Limb (tissue), 2 donors: ENCODE data around the gene CAPN13.

Experiments
- DNase-seq, 2 donors: peaks; one replicate each; pipeline ENCODE4 v3.0.0-alpha.2; 2016; ENCODE audit errors: extremely low spot score in 2 of 2

CAPN13 gene

DNA sequence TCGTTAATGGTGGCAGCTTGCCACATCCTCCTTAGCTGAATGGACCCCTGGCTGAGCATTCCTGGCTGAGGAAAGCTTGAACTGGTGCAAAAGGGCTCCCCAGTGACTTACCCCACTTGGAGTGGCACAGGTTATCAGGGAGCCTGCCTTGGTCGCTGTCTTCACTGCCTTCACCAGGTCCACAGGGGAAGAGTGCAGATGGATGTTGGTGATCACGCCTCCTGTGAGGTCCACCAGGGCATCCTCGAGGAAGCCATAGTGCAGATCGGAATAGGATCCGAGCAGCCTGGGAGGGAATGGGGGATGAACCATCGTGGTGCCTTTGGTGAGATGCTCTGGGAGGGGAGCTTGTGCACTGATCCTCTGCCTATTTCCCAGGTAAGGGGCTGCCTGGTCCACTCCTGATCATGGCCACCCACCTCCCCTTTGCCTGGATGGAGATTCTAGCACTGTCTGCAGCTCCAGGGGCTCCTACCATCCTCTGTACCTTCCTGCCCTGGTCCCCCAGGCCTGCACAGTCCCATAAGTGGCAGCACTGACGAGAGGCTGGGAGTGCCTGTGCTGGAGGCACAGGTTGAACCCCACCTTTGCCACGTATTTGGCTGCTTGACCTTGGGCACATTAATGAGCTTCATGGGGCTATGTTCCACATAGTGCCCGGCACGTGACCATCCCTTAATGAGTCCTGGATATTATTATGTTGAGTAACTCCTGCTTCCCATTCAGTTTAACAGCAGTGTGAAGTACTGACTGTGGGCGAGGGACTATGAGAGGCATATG, 43.0 kb downstream of the CAPN13 start:
- DNase-seq: no peak

DNA sequence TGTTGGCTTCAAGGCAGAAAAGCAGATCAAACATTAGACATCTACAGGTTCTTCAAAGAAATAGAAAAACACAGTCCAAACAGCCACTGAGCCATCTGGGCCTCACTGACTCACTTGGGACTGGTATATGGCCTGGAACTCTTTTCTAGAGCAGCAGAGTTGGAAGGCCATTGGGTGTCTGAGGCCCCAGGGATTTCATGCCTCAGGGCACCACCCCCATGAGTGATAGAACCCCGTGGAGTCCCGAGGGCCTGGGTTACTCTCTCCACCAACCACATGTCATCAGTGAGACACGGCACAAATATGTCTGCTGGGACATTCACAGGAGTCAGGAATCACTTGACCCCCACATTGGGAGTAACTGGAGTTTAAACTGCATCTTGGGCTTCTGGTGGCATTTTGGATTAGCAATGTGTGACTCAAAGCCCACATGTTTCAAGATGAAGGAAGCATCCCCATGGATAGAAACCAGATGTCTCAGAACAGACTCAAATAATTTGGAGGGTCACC, 44.0 kb downstream of the CAPN13 start:
- DNase-seq: no peak

DNA sequence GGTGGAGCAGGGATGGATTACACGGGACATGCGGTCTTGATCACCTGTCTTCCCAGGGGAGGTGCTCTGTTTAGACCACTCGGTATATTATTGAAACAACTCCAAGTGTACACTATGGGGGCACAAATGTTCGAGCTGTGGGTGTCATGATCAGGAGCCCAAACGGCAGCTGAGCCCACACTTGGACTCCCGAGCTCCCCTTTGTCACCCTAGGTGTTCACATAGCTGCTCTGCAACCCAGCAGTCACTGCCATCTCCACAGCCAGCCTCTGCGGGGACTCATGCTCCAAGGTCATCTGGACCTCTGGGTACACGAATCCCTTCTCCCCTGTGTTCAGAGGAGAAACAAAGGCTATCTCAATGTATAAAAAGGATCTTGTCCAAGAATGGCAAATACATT, 46.0 kb downstream of the CAPN13 start:
- no peak for DNase-seq

DNA sequence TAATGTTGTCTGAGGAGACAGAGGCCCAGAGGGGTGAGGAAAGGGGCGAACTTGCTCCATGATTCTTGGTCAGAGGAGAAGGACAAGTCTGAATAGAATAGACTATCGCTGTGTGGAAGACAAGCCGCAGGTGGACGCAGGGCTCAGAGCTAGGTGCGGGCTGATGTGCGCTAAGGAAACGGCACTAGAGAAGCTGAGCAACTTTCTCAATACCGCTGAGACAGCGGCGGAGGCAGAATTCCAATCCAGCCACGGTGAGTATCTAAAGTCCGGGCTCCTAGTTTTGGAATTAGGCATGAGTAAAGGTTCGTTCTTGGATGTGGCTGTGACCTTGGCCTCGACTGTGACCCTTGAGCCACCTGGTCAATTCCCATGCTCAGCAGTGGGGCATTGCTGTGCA, 47.8 kb downstream of the CAPN13 start:
- no peak for DNase-seq

DNA sequence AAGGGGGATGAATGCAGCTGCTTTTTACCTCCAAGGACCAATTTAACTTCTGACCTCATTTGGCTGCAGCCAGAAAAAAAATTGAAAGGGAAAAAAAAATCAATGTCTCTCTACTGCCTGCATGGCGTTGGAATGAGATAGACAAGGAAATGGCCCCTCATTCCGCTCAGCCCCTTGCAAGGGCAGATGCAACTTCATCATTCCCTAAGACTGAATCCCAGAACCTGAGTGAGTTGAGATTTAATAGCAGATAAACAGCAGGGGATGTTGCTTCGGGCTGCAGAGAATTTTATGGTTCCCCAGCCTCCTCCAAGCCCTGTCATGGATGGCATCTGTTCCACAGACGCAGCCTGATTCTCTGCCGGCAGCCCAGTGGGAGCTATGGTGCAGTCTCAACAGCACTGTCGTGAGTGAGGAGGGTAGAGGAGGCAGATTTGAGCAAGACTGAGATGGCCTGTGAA, 49.0 kb downstream of the CAPN13 start:
- DNase-seq: no peak

DNA sequence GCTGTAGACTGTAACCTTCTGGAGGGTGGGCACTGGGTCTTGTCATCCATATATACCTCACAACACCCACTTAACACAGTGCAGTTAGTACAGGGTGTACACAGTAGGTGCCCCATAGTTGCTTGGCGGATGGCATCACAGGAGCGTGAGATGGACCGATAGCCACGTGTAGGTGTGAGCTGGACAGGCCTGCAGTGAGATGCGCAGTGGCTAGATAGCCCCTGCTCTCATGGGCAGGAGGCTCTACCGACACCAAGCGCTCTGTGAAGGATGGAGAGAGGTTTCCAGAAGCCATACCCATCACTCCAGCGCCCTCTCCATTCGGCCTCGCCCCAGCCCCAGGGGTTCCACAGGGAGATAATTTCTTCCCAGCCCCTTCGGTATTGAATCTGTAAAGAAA, 49.5 kb downstream of the CAPN13 start:
- no peak for DNase-seq

DNA sequence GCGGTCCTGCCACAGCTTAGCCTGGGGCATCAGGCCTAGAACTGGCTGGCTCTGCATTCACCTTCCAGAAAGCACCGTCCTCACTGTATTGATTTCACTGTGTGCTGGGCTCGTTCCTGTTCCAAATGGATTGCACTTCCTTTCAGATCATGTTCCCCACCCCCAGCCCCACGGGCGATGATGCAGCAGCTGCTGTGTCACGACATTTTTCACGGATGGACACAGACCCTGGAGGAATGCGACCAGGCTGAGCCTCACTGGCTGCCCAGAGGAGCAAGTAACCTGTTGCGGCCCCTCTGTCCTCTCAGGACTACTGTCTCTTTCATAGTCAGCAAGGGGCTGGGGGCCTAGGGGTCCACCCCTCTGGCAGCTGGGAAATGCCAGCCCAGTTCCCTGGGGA, 50.3 kb downstream of the CAPN13 start:
- DNase-seq: no peak

DNA sequence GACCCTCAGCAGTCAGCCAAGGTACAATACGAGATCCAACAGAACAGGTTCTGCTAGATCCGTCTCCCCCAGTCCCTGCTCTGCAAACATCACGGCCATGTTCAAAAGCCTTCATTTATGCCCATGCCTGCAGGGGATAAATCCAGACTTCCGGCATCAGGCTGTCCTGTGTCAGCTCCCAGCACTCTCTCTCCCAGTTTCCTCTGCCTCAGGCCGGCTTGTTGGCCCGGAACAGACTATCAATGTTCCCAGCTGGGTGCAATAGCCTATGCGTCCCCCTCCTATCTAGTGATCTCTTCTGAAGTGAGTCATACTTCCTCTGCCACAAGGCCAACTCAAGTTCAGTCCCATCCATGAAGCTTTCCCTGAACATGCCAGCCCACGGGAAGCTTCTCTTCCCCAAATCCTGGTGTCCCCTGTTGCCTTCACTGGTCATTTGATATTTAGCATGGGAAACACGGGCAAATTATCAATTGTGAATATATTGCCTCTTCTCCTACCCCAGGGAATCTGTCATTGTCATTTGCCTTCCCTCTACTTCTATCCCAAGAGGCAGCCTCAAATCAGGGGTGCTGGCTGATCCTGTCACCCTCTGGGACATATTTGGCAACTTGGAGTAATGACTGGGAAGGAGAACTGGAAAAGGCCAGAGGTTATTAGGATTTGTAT, 51.1 kb downstream of the CAPN13 start:
- DNase-seq: no peak

DNA sequence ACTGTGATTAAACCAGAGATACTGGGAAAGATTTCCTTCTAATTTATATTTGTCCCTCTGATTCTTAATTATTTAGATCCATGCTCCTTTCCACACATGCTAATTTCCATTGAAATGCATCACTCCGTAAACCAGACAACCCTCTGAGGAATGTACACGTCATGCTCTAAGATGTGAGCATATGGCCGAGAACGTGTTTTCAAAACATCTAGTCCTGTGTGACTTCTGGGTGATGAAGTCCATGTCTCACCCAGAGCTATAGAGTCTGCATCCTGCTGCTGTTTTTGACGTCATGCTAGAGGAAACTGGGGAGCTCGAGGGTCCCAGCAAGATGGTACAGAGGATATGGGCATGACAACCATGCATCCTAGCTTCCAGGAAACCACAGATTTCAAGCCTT, 53.6 kb downstream of the CAPN13 start:
- DNase-seq: no peak

DNA sequence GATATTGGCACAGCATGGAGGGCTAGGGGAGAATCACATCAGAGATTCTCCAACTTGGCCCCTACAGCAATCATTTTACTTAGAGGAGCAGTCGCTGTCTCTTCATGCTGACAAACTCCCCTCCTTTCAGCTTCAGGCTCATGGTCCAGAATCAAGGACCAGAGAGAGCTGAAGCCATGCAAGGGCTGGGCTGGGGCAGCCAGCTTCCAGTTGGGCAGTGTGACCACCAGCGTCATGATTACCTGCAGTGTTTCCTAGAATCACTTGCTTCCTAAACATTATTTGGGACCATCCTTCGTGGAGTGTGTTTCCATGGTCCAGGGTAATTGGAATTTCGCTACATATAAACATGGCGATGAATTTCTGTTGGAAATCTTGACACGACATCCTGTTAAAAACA, 54.4 kb downstream of the CAPN13 start:
- DNase-seq: no peak

DNA sequence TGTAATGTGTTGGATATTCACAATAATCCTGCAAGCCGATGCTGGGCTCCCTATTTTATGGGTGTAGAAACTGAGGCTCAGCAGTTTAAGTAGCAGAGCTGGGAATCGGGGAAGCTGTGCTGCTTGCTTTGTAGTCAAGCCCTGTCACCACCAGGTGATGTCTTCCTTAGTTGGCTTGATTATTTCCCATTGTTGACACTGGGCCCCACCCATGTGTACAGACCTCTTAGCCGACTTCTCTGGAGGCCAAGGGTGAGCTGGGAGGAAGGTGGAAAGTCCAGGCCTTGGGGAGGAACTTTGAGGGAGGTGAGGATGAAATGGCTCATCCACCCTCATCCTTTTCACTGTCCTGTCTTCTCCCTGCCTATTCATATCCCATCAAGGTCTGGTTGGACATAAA, 60.0 kb downstream of the CAPN13 start:
- DNase-seq: no peak

DNA sequence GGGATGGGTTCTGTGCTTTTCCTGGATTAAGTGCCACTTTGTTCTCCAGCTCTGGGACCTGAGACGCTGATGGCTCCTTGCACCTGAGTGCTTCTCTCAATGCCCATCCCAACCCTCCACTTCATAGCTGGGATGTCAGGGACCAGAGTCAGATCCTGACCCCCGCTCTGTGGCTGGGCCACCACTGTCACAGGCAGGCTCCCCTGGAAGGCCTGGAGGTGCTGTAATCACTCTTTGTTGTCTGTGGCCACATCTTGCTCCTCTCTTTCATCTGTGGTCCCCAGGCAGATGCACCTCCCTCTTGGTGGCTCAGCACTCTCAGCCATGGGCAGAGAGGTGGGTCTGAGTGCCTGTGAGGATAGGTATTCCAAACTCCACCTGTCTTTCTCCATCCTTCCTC, 62.4 kb downstream of the CAPN13 start:
- DNase-seq: no peak

DNA sequence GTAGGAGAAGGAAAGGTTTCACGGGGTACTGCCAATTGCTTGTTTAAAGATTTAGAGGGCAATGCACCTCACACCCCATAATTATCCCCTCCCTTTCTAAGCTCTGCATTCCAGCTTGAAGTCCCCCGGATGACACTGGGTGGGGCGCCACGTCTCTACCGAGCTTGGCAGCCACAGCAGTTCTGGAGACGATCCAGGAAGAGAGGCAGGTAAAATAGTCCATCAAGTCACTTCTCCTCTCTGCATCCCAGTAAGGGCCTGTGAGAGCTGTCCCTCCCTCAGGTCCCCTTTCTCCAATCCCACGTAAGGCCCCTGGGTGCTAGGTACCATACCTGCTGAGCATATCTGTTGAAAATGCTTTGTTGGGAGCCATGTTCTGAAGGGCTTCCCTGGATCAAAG, 65.7 kb downstream of the CAPN13 start:
- no peak for DNase-seq

DNA sequence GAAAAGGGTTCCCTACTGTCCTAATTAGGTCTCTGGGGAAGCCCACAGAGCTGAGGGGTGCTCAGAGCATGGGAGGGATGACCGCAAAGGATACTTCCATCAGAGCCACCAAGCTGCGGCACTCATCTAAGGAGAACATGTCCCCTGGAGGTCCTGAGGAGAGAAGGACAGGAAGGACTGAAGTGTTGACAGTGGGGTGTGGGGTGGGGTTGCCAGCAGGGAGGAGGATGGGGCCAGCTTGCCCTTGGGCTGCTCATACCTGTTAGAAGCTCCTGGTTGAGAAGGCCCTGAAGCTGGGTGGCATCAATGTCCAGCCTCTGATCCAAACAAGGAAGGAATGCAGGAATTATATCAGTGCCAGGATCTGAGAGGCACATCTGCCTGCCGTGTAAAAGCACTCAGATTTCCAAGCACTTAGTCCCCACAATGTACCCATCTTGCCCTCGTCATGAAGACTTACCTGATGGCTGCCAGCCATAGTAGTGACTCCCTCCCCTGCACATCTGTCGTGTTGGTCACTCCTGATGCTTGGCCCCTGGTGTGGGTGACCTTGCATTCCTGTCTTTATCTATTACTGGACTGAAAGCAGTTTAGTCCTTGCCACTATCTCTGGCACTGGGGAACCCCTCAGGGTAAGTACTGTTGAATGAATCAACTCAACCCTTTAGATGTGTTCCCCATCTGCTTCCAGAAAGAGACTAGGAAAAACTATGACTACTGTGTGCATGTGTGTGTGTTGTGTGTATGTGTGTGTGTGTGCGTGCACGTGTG, 68.9 kb downstream of the CAPN13 start:
- no peak for DNase-seq

DNA sequence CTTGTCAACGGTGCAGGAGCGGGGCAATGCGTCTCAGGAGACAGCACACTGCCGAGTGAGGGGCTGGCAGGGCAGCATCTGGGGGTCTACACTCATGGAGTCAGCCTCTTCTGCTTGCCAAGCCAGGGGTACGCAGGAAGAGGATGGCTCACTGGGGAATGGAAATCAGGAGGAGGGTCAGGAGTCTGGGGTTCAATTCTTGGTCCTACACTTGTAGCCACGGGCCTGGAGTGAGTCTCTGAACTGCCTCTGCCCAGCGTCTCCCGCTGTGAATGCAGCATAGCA, 70.0 kb downstream of the CAPN13 start:
- no peak for DNase-seq

DNA sequence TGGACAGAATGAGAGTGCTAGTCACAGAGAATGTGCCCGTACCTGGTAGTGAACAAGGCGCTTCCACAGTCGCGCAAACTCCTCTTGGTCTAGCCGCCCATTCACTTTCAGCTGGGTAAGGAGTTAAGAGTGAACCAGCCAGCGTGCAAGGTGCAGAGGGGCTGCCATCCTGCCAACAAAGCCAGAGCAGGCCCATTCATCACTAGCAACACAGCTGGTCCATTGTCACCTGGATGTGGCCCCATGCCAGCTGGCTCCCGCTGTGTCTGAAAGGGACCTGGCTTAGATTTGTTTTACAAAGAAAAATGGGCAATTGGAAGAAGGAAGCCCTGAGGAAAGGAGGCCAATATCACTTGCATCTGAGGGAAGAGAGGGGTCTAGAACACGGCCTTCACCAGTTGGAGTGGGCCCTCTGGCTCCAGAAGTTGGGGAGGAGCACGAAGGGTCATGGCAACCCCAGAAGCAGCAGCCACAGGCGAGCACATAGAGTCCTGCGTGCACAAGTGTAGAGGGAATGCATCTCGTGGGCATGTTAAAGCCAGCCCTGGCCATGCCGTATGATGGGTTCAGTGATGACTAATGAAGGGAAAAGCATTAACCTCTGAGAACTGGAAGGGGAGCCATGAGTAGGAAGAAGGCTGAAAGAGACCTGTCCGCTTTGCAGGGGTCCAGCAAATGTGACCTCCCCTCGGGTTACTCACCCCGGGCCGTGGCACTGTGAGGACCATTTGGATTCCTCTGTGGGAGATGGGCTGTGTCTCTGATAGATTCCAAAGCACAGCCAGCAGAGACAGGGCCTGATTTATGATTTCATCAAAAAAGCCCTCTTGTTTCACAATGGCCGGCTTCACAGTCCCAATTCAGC, 70.6 kb downstream of the CAPN13 start:
- no peak for DNase-seq

DNA sequence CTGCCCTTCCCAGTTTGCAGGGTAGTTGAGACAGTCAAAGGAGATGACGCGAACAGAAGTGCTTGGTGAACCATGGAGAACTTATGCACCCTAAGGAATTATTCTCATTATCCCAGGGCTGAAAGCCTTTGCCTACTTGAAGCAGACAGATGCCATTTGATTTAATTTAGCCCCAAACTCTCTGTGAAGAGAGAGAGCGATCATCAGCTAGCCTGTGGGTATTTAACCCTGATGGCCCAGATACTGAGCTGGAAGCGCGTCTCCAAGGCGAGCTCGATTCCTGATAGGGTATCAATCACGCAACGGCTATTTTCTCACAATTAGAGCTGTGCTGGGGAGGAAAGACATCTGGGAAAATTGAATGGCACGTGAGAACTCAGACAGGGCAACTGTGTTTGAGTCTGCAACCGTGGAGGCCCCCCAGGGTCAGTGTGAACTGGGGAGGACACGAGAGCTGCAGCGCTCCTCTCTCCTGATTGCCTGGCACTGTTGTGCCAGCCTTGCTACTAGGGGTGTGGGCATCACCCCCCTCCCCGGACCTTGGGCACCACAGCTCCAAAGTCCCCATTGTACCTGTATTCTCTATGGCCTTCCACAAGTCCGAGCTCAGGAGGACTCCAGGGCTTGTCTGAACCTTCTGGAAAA, 73.2 kb downstream of the CAPN13 start:
- DNase-seq: no peak

DNA sequence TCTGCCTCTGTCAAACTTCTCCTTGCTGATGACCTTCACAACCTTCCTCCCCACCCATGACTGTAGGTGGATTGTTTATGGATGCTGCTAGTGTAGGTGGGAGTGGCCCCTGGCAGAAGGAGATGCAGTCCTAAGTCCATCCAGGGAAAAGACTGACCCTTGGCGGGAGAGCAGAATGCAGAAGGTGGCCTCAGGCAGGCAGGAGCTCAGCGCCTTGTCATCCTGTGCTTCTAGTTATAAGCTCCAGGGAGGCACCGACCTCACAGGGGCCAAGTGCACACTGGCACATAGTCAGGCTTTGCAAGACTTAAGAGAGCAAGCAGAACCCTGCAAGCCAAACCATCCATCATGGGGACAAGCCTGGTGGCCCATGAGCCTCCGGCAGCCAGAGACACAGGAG, 74.4 kb downstream of the CAPN13 start:
- DNase-seq: no peak

DNA sequence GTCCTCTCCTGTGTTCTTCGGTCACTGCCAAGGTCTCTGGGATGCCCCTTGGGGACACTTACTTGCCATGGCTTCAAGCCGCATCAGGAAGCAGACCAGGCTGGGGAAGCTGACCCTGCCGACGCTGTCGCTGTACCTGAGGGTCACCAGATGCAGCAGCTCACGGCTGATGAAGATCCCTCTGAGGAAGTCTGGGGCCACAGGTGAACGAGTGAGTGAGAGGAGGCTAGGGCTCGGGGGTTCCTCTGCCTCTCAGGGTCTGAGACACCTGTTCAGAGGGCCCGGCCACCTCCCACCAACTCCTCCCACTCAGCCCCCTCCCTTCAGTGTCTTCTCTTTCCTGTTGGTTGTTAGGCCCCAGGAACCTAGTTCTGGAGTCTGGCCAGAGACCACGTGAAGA, 74.9 kb downstream of the CAPN13 start:
- DNase-seq: no peak

DNA sequence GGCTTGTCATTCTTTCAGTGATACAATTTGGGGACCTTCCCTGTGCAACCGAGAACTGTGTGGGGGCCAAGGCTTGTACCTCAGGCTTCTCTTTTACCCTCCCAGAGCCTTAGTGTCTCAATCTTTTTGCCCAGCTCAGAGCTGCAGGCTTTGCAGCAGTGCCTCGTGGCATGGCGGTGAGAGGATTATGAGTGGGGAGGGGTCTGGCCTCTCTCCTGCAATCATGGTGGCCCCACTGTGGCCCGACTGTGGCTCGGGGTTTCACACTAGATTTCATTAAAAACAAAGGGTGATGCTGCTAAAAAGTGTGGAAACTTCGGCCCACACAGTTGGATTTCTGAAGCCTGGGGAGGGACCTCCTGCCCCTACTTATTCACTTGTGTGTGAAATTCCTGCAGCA, 75.5 kb downstream of the CAPN13 start:
- DNase-seq: no peak
